GM20000 (cell line): Measurements from ENCODE around the gene CAMTA1.
"Not testable (repeated sequence)": the region's sequence is repeated elsewhere in the genome, so short reads cannot be mapped to it uniquely, and the experiment has no call there.

Experiments
- DNase-seq: peaks from one replicate; pipeline ENCODE4 v3.0.0; 2012; ENCODE audit warnings: low spot score
- CTCF ChIP-seq: IDR thresholded peaks from 2 replicates; pipeline ENCODE4 v1.5.1; 2012; ENCODE audit warnings: mild to moderate bottlenecking, control low read depth; ENCODE audit errors: extremely low read depth, missing control alignments

CAMTA1 gene

GRCh38 chr1:7375781-7376660 is 590.8 kb downstream of the CAMTA1 start:
- no peak for DNase-seq
- TF ChIP-seq CTCF = no peak

DNA sequence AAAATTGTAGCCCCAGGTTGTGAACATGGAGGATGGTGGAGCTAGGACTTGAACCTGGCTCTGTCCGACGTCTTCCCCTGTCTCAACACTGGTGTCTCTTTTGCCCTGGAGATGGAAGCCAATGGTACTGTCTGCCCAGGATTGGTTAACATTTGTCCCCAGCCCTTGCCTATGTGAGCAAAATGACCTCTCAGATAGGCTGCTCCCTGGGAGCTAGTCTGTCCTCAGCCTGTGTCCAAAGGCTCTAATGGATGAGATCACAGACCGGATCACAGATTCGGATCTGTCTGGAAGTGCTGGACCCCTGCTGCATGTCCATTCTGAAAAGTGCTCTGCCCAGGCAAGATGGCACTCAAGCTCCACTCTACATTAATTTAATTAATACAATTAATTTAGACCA is 591.4 kb downstream of the CAMTA1 start:
- TF ChIP-seq CTCF = no peak
- no peak for DNase-seq

- TF ChIP-seq CTCF = no peak
- DNase-seq = no peak
Measured at GRCh38 chr1:7378346-7379130, 593.3 kb downstream of the CAMTA1 start.

DNA sequence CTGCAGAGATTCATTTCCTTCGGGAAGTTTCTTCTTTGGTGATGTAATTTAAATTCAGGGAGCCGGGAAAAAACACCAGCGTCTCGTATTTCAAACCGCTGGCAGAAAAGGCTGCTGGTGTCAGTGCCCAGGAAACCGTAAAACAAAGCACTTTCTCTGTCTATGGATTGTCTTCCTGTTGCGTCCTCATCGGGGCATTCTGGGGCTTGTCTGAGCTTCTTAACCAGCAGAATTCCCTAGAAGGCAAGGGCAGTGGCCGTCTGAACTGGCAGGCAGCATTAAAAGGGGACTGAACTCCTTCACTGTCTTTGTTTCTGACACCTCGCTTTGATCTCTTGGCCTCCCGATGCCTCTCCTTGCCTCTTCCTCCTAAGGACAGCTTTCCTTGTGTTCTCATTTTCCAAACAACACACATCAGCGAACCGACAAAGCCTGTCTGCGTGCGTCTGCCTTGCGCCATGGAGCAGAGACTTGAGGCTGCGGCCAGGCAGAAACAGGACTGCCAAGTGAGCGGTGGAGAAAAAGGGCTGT is 594.3 kb downstream of the CAMTA1 start:
- no peak for TF ChIP-seq CTCF
- no peak for DNase-seq

- DNase-seq = not testable (repeated sequence)
Measured at GRCh38 chr1:7380068-7380467, 594.8 kb downstream of the CAMTA1 start.

DNA sequence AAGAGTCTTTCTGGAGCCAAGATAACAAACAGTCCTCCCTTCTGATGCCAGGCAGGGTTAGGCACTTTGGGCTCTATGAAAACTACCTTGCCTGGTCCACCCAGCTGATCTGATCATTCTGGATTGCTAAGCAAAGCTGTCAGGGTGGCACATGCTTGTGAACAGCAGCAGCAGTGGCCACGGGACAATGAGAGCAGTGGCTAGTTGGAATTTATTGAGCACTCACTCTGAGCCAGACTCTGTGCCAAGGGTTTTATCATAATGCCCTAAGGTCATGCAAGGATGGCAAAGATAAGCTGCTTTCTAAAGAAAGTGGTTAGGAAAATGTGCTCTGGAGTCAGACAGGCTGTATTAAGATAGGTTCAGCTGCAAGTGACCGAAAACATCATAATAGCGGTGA is 595.5 kb downstream of the CAMTA1 start:
- DNase-seq = no peak
- no peak for TF ChIP-seq CTCF

DNA sequence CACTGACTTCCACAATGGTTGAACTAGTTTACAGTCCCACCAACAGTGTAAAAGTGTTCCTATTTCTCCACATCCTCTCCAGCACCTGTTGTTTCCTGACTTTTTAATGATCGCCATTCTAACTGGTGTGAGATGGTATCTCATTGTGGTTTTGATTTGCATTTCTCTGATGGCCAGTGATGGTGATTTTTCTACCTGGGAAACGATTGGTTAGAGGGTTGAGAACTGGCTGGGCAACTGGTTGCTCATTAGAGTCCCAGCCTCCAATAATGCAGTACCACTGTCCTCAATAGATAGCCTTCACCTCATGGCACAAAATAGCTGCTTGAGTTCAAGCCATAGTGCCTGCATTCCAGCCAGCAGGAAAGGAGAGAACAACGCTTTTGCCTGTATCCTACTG is 596.5 kb downstream of the CAMTA1 start:
- DNase-seq = not testable (repeated sequence)

DNA sequence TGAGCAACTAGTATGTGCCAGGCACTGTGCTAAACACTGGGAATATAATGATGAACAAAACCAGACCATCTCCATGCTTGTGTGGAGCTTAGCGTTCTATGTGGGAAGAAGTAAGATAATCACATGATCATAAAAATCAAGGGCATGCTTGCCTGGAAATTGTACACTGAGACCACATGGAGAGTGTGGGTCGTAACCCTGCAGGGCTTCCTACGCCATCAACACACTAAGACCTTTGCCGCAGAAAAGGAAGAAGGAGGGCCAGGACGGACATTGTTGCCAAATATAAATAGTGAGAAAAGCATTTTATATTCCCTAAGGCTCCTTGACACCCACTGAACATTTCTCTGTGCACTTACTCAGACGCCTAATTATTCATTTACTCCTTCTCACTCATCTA is 597.7 kb downstream of the CAMTA1 start:
- DNase-seq = no peak
- TF ChIP-seq CTCF = no peak
